SU-DHL-6 (cell line): Measurements from ENCODE around the gene CDK16.

Experiments used
- H2AFZ ChIP-seq: fragments of 200-600 bp; sonication (generic); 2 replicates; pipeline ENCODE4 v1.6.1; 2014; ENCODE audit warnings: low read depth, mild to moderate bottlenecking, moderate library complexity, mixed read lengths, antibody characterized with exemption, low read length; ENCODE audit not compliant: severe bottlenecking
- H3F3A ChIP-seq: fragments of 200-600 bp; shearing (Covaris generic); 2 replicates; pipeline ENCODE4 v1.6.0; 2016; ENCODE audit warnings: antibody characterized with exemption, mild to moderate bottlenecking; ENCODE audit not compliant: insufficient read depth
- H3K27ac ChIP-seq: fragments of 200-600 bp; sonication (generic); 2 replicates; pipeline ENCODE4 v1.5.1; 2016; ENCODE audit warnings: low read depth, mild to moderate bottlenecking, low read length, moderate library complexity, mixed read lengths
- H3K27me3 ChIP-seq: fragments of 200-600 bp; sonication (generic), shearing (Covaris generic); 2 replicates; pipeline ENCODE4 v1.6.0; 2014; ENCODE audit warnings: mild to moderate bottlenecking, low read length
- H3K36me3 ChIP-seq: fragments of 200-600 bp; sonication (generic); 2 replicates; pipeline ENCODE4 v1.6.1; 2014; ENCODE audit warnings: mild to moderate bottlenecking, low read length, mixed read lengths
- H3K4me2 ChIP-seq: fragments of 300-600, 200-600 bp; shearing (Covaris generic), sonication (generic); 2 replicates; pipeline ENCODE4 v1.6.0; 2014; ENCODE audit warnings: low read length, low read depth, mild to moderate bottlenecking; ENCODE audit not compliant: poor library complexity, severe bottlenecking
- H3K4me3 ChIP-seq: fragments of 200-600 bp; sonication (generic); 2 replicates; pipeline ENCODE4 v1.5.1; 2014; ENCODE audit warnings: antibody characterized with exemption, low read length, mild to moderate bottlenecking, mixed read lengths; ENCODE audit not compliant: insufficient read depth, poor library complexity, severe bottlenecking
- H3K79me2 ChIP-seq: fragments of 200-600 bp; sonication (generic); 2 replicates; pipeline ENCODE4 v1.6.1; 2014; ENCODE audit warnings: mild to moderate bottlenecking, low read length, moderate library complexity; ENCODE audit not compliant: insufficient read depth
- H3K9ac ChIP-seq: fragments of 200-600 bp; sonication (generic); 2 replicates; pipeline ENCODE4 v1.7.0; 2014; ENCODE audit warnings: mild to moderate bottlenecking, low read length
- H3K9me2 ChIP-seq: fragments of 200-600 bp; sonication (generic); replicated peaks from 2 replicates; pipeline ENCODE4 v1.6.1; 2014; ENCODE audit warnings: low read length; ENCODE audit not compliant: insufficient read depth
- H3K9me3 ChIP-seq: fragments of 200-600 bp; sonication (generic); 2 replicates; pipeline ENCODE4 v1.6.1; 2014; ENCODE audit warnings: low read length, mixed read lengths; ENCODE audit not compliant: insufficient read depth
- H4K20me1 ChIP-seq: fragments of 200-600 bp; sonication (generic); 2 replicates; pipeline ENCODE4 v1.6.1; 2014; ENCODE audit warnings: low read depth, mild to moderate bottlenecking, antibody characterized with exemption, low read length, moderate library complexity, mixed read lengths
- EZH2phosphoT487 ChIP-seq: fragments of 200-600 bp; sonication (generic), shearing (Covaris generic); conservative IDR thresholded peaks from 2 replicates; pipeline ENCODE4 v1.6.1; 2018; ENCODE audit warnings: mild to moderate bottlenecking, antibody characterized with exemption, low read length, moderate library complexity, mixed read lengths
- TF ChIP-seq, protein P1 (sequence below): fragments of 200-600 bp; sonication (generic); IDR thresholded peaks from one replicate; pipeline ENCODE4 v1.5.1; 2017; ENCODE audit warnings: antibody characterized with exemption, mild to moderate bottlenecking, low read length, moderate library complexity; ENCODE audit not compliant: insufficient read depth, poor library complexity, severe bottlenecking

CDK16 gene

DNA sequence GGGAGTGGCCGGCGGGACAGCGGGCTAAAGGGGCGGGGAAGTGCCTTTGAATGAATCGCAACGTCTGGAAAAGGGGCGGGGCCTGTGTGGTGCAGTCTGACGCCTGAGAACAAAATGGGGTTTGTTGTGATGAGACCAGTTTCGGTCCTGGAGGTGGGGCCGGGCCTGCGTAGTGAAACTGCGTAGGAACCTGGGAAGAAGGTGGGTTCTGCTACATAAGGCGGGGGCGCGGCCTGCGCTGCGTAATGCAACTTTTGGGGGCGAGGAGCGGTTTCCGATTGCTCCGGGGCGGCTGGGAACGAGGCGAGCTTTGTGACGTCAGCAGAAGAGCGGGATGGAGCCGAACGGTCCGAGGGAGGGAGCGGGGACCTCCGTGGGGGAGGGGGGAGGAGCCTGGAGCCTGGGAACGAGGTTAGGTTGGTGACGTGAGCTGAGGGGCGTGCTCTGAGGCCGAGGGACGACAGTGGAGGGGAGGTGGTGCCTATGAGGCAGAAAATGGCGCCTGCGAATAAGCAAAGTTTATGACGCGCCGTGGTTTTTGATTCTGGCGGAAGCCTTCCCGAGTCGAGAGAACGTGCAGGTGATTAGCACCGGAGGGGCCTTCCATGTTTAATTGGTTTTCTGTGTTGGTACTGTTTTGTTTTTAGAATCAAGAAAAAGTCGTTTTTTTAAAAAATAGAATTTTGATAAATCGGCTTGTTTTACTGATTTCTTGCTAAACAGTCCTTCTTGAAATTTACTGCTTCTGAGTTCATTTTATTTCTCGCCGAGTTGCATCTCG lies 15.0 kb downstream of the CDK16 start:
- Histone ChIP-seq H3K4me2 (peak overlapping the region; percentile 97), H3K4me3 (peak overlapping the region; percentile 84), H3K36me3 (no peaks in the 10 kb centered on the region), H3F3A (peaks cover 14% of the 10 kb centered on the region), H2AFZ (no peak overlapping the region), H3K27me3 (no peaks in the 10 kb centered on the region), H3K27ac (peak overlapping the region; percentile 88), H3K9me2 (no peaks in the 10 kb centered on the region), H3K9me3 (no peaks in the 10 kb centered on the region), H4K20me1 (no peaks in the 10 kb centered on the region), H3K9ac (peak overlapping the region; percentile 73), H3K79me2 (peaks cover 42% of the 10 kb centered on the region)
- no peak for TF ChIP-seq EZH2phosphoT487
- TF ChIP-seq, protein P1, sequence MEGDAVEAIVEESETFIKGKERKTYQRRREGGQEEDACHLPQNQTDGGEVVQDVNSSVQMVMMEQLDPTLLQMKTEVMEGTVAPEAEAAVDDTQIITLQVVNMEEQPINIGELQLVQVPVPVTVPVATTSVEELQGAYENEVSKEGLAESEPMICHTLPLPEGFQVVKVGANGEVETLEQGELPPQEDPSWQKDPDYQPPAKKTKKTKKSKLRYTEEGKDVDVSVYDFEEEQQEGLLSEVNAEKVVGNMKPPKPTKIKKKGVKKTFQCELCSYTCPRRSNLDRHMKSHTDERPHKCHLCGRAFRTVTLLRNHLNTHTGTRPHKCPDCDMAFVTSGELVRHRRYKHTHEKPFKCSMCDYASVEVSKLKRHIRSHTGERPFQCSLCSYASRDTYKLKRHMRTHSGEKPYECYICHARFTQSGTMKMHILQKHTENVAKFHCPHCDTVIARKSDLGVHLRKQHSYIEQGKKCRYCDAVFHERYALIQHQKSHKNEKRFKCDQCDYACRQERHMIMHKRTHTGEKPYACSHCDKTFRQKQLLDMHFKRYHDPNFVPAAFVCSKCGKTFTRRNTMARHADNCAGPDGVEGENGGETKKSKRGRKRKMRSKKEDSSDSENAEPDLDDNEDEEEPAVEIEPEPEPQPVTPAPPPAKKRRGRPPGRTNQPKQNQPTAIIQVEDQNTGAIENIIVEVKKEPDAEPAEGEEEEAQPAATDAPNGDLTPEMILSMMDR, result no peak

DNA sequence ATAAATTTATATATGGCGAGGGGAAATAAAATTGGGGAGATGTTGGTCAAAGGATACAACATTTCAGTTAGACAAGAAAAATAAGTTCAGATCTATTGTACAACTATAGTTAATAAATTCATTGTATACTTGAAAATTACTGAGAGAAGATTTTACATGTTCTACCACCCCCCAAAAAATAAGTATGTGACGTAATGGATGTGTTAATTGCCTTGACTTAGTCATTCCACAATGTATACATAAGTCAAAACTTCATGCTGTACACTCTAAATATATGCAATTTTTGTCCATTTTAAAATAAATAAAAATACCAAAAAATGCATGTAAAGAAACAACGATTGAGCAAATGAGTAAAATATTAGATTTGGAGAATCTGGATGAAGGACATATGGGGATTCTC lies 16.1 kb downstream of the CDK16 start:
- no peak overlapping the region for H2AFZ ChIP-seq
- peak overlapping the region; percentile 73 for H3K9ac ChIP-seq
- peaks cover 14% of the 10 kb centered on the region for H3F3A ChIP-seq
- TF ChIP-seq EZH2phosphoT487, result no peak
- TF ChIP-seq, protein P1, result no peak
- peak overlapping the region; percentile 84 for H3K4me3 ChIP-seq
- H3K4me2 ChIP-seq, result peak overlapping the region; percentile 97
- peaks cover 42% of the 10 kb centered on the region for H3K79me2 ChIP-seq
- no peaks in the 10 kb centered on the region for H3K9me3 ChIP-seq
- H4K20me1 ChIP-seq, result no peaks in the 10 kb centered on the region
- H3K27me3 ChIP-seq, result no peaks in the 10 kb centered on the region
- H3K36me3 ChIP-seq, result no peaks in the 10 kb centered on the region
- H3K27ac ChIP-seq, result peak overlapping the region; percentile 88; the same call in 1 of the 2 replicates
- H3K9me2 ChIP-seq, result no peaks in the 10 kb centered on the region

DNA sequence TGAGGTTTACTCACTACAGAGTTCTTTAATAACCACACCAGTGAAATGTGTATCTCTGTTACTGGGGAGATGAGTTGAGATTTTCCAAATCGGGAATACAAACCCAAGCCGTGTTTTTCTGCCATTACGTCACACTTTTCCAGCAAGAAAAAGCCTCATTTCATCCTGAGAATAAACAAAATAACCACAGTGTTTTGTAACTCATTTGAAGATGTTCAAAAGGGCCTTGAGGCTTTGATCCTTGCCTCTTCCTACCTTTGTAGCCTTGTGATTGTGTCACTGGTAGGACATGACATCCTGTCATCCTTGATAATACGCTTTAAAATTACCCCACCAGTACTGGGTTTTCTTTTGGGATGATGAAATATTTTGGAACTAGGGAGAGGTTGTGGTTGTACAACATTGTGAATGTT lies 17.2 kb downstream of the CDK16 start:
- TF ChIP-seq, protein P1, result no peak
- no peak for TF ChIP-seq EZH2phosphoT487
- Histone ChIP-seq H3F3A (peaks cover 14% of the 10 kb centered on the region), H3K27me3 (no peaks in the 10 kb centered on the region), H3K27ac (no peak overlapping the region), H3K4me2 (no peak overlapping the region), H3K79me2 (peaks cover 42% of the 10 kb centered on the region), H3K9ac (no peak overlapping the region), H3K36me3 (no peaks in the 10 kb centered on the region), H3K9me3 (no peaks in the 10 kb centered on the region), H3K9me2 (no peaks in the 10 kb centered on the region), H2AFZ (no peak overlapping the region), H4K20me1 (no peaks in the 10 kb centered on the region), H3K4me3 (no peak overlapping the region)
